Body of pancreas (tissue), 4 donors: ENCODE data around the gene AP1S1.

Experiments
- CTCF ChIP-seq, 7 experiments: fragments of 450-650 bp in 4 of 7; fragments of 200-600 bp in 3 of 7; sonication (generic) in 3 of 7; IDR thresholded peaks; one replicate each; pipeline ENCODE4 v1.5.1; 2016 to 2019; ENCODE audit warnings: antibody characterized with exemption in 7 of 7
- POLR2A ChIP-seq, 3 donors: fragments of 450-650 bp; IDR thresholded peaks; one replicate each; pipeline ENCODE4 v1.6.1; 2016; ENCODE audit warnings: antibody characterized with exemption in 3 of 3, mild to moderate bottlenecking in 2 of 3

- TF ChIP-seq CTCF (IDR thresholded peaks at IDR 0.05) (no peak), POLR2A (IDR thresholded peaks at IDR 0.05) (no peak)
These were observed 34.4 kb upstream of the AP1S1 start for GRCh38 chr7:101119876-101120275.
